Measurements from ENCODE around the gene CFAP52. TPM values are rescaled to one million over a fixed set of nuclear protein-coding genes. Genes with fewer than 3 reads are reported as not detected.
"Not testable (repeated sequence)": the region's sequence is repeated elsewhere in the genome, so short reads cannot be mapped to it uniquely, and the experiment has no call there.

Gene CFAP52
- total and polyA plus RNA-seq, 2 experiments from 2014 or later, result 0.76 TPM; not detected in 1

GRCh38 chr17:9648521-9649110 is 72.2 kb downstream of the CFAP52 start:
- in situ Hi-C loops (cut with MboI), result no loop called here
- H2AFZ ChIP-seq, result no peak overlapping the region; the same call in 1 of the 2 replicates
- no peaks in the 10 kb centered on the region for H3K9me2 ChIP-seq (ENCODE audit: insufficient read depth)
- H3K9me3 ChIP-seq (ENCODE audit: low read depth), result no peaks in the 10 kb centered on the region
- peaks cover 11% of the 10 kb centered on the region for H3K27me3 ChIP-seq (replicated peaks; ENCODE audit: insufficient read depth)
- TF ChIP-seq EZH2 (IDR thresholded peaks at IDR 0.05; ENCODE audit: insufficient read depth, poor library complexity, severe bottlenecking) (no peak), EZH2phosphoT487 (IDR thresholded peaks at IDR 0.05; ENCODE audit: insufficient read depth, low read depth) (no peak)
- H3K36me3 ChIP-seq (ENCODE audit: low read depth), result no peaks in the 10 kb centered on the region
- peaks cover 11% of the 10 kb centered on the region; the same call in 1 of the 2 replicates for H3K4me1 ChIP-seq (ENCODE audit: insufficient read depth)
- no peaks in the 10 kb centered on the region for H3K79me2 ChIP-seq (ENCODE audit: insufficient read depth)
- no peak overlapping the region for H3K27ac ChIP-seq
- DNase-seq, result no peak
- 31 to 36% methylated on average over 3 of the region's 3 CpGs for WGBS, 2 experiments (ENCODE audit: low coverage in 1 of 2, low lambda C conversion rate in 2 of 2, missing lambda C conversion rate in 2 of 2)
- H3K4me2 ChIP-seq (ENCODE audit: unreplicated experiment), result no peak overlapping the region
- no peak overlapping the region for H3K9ac ChIP-seq
- no peak overlapping the region for H3K4me3 ChIP-seq
- H4K20me1 ChIP-seq (ENCODE audit: insufficient read depth), result no peaks in the 10 kb centered on the region
- H3F3A ChIP-seq (ENCODE audit: insufficient read depth), result peaks cover 12% of the 10 kb centered on the region

- Histone ChIP-seq H3K79me2 (ENCODE audit: insufficient read depth) (no peaks in the 10 kb centered on the region), H4K20me1 (ENCODE audit: insufficient read depth) (no peaks in the 10 kb centered on the region), H3K4me3 (no peak overlapping the region), H3K4me2 (ENCODE audit: unreplicated experiment) (no peak overlapping the region), H3K9me2 (ENCODE audit: insufficient read depth) (no peaks in the 10 kb centered on the region), H3K27me3 (replicated peaks; ENCODE audit: insufficient read depth) (no peaks in the 10 kb centered on the region), H3F3A (ENCODE audit: insufficient read depth) (no peaks in the 10 kb centered on the region), H3K36me3 (ENCODE audit: low read depth) (no peaks in the 10 kb centered on the region), H3K4me1 (ENCODE audit: insufficient read depth) (no peaks in the 10 kb centered on the region), H2AFZ (no peak overlapping the region), H3K27ac (no peak overlapping the region), H3K9me3 (ENCODE audit: low read depth) (no peaks in the 10 kb centered on the region), H3K9ac (no peak overlapping the region)
- in situ Hi-C loops (cut with MboI), result no loop called here
- TF ChIP-seq EZH2phosphoT487 (IDR thresholded peaks at IDR 0.05; ENCODE audit: insufficient read depth, low read depth), result no peak
- no peak for TF ChIP-seq EZH2 (IDR thresholded peaks at IDR 0.05; ENCODE audit: insufficient read depth, poor library complexity, severe bottlenecking)
- 6 to 8% methylated on average over 4 of the region's 4 CpGs for WGBS, 2 experiments (ENCODE audit: low coverage in 1 of 2, low lambda C conversion rate in 2 of 2, missing lambda C conversion rate in 2 of 2)
- DNase-seq, result peak; percentile 57
Measured at GRCh38 chr17:9658593-9659211, 82.3 kb downstream of the CFAP52 start.

GRCh38 chr17:9661027-9661426 is 84.6 kb downstream of the CFAP52 start:
- Histone ChIP-seq H3K79me2 (ENCODE audit: insufficient read depth) (no peaks in the 10 kb centered on the region), H3K4me1 (ENCODE audit: insufficient read depth) (no peaks in the 10 kb centered on the region), H3K27ac (no peak overlapping the region), H3F3A (ENCODE audit: insufficient read depth) (no peaks in the 10 kb centered on the region), H3K9me2 (ENCODE audit: insufficient read depth) (no peaks in the 10 kb centered on the region), H3K9ac (no peak overlapping the region), H3K4me2 (ENCODE audit: unreplicated experiment) (no peak overlapping the region), H3K4me3 (no peak overlapping the region), H3K36me3 (ENCODE audit: low read depth) (no peaks in the 10 kb centered on the region), H3K27me3 (replicated peaks; ENCODE audit: insufficient read depth) (no peaks in the 10 kb centered on the region), H2AFZ (no peak overlapping the region), H4K20me1 (ENCODE audit: insufficient read depth) (no peaks in the 10 kb centered on the region), H3K9me3 (ENCODE audit: low read depth) (no peaks in the 10 kb centered on the region)
- in situ Hi-C loops (cut with MboI), result no loop called here
- TF ChIP-seq EZH2phosphoT487 (IDR thresholded peaks at IDR 0.05; ENCODE audit: insufficient read depth, low read depth) (no peak), EZH2 (IDR thresholded peaks at IDR 0.05; ENCODE audit: insufficient read depth, poor library complexity, severe bottlenecking) (no peak)
- no peak for DNase-seq
- WGBS, 2 experiments (ENCODE audit: low coverage in 1 of 2, low lambda C conversion rate in 2 of 2, missing lambda C conversion rate in 2 of 2), result 69 to 82% methylated on average over 2 of the region's 2 CpGs

GRCh38 chr17:9663511-9663910 is 87.1 kb downstream of the CFAP52 start:
- H3K4me1 ChIP-seq (ENCODE audit: insufficient read depth); H4K20me1 ChIP-seq (ENCODE audit: insufficient read depth); DNase-seq; H3K4me3 ChIP-seq; H3K9me2 ChIP-seq (ENCODE audit: insufficient read depth); H2AFZ ChIP-seq; H3K36me3 ChIP-seq (ENCODE audit: low read depth); H3K9ac ChIP-seq; H3K4me2 ChIP-seq (ENCODE audit: unreplicated experiment); H3K27ac ChIP-seq; in situ Hi-C loops (cut with MboI); H3K9me3 ChIP-seq (ENCODE audit: low read depth); H3K27me3 ChIP-seq (replicated peaks; ENCODE audit: insufficient read depth); H3F3A ChIP-seq (ENCODE audit: insufficient read depth); H3K79me2 ChIP-seq (ENCODE audit: insufficient read depth): not testable (repeated sequence)
- 71 to 77% methylated on average over 11 of the region's 11 CpGs for WGBS, 2 experiments (ENCODE audit: low coverage in 1 of 2, low lambda C conversion rate in 2 of 2, missing lambda C conversion rate in 2 of 2)

Measured in GM23248 (cell line).